Measurements from ENCODE around the gene SOCS1. TPM values are rescaled to one million over a fixed set of nuclear protein-coding genes. Genes with fewer than 3 reads are reported as not detected.

SOCS1 gene
- total and polyA plus RNA-seq, 2 of the 8 experiments (the other 6 are each of a cell fraction or from before 2014, with no cell fraction given), result 21.0 to 48.9 TPM

DNA sequence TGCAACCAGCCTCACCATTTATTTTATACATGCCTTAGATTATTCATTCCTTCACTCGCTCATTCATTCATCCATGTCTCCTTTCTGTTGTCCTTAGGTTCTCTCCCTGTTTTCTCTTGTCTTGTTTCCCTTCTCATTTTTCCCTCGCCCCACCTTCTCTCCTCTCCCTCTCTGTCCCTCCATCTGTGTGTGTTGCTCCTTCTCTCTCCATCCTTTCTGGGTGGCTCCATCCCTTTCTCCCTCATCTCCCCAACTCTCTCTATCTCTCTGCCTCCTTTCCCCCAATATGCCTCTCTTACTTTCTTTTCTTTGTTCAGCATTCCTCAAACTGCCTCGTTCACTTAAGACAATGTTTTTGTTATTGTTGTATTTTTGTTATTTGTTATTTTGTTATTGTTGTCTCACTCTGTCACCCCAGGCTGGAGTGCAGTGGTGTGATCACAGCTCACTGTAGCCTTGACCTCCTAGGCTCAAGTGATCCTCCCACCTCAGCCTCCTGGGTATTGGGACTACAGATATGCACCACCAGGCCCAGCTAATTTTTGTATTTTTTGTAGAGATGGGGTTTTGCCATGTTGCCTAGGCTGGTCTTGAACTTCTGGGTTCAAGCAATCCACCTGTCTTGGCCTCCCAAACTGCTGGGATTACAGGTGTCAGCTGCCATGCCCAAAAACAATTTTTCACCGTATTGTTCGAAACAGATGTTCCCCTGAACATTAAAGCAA lies 14.4 kb downstream of the SOCS1 start (continued):
- TF ChIP-seq KDM5A (IDR thresholded peaks at IDR 0.05; ENCODE audit: low read length) (no peak), ZNF274 (IDR thresholded peaks at IDR 0.05; ENCODE audit: borderline replicate concordance, extremely low read depth, low read length) (no peak), RAD21 (IDR thresholded peaks at IDR 0.05 in 1 of 2, conservative IDR thresholded peaks at IDR 0.05 in 1 of 2; ENCODE audit: low read depth in 2 of 2, low read length in 2 of 2) (no peak)
- TF ChIP-seq, protein P1, sequence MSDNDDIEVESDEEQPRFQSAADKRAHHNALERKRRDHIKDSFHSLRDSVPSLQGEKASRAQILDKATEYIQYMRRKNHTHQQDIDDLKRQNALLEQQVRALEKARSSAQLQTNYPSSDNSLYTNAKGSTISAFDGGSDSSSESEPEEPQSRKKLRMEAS (IDR thresholded peaks at IDR 0.05), result no peak

Measured in H1 (cell line).